Dedifferentiated amniotic fluid mesenchymal stem cell (primary cell): ENCODE measurements around the gene SCN1B.
"Not testable (repeated sequence)": the region's sequence is repeated elsewhere in the genome, so short reads cannot be mapped to it uniquely, and the experiment has no call there.

ENCODE experiments used
- DNase-seq: peaks from one replicate; pipeline ENCODE4 v3.0.0-alpha.2; 2016; ENCODE audit errors: extremely low spot score

Gene SCN1B

GRCh38 chr19:35030257-35031071, at the start of gene SCN1B:
TSS of gene SCN1B (plus strand) at chr19:35030470. CDS start at chr19:35030821, 351 bp downstream.
- DNase-seq, result peak; percentile 48

DNA sequence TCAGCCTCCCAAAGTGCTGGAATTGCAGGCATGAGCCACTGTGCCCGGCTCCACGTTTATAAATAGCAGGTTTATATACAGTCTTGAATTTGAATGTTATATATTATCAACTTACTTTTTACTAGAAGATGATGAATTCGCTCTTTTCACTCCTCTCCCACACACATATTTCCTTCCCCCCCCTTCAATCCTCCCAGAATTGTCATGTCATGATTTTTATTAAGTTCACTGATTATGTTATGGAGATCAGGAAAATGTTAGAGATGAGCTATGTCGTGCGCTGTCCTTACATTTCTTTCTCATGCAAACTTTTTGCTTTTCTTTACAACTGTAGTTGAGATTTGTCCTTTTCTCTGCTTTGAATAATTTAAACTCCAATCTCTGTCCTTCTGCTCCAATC, 48.0 kb upstream of the SCN1B start:
- DNase-seq, result no peak

DNA sequence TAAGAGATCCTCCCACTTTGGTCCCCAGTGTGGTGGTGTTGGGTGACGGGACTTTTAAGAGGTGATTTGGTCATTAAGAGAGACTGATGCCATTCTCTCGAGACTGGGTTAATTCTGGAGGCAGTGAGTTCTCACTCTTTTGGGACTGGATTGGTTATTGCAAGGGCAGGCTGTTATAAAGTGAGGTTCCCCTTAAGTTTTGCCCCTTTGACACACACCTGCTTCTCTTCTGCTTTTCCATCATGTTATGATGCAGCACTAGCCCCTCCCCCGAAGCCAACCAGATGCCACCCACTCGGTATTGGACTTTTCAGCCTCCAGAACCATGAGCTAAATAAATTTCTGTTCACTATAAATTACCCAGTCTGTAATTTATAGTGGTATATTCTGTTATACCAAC, 46.5 kb upstream of the SCN1B start:
- no peak for DNase-seq

- no peak for DNase-seq
These were observed 46.0 kb upstream of the SCN1B start for GRCh38 chr19:34984287-34984686.

GRCh38 chr19:34985249-34986022, 44.8 kb upstream of the SCN1B start:
- no peak for DNase-seq

GRCh38 chr19:34988119-34988518, 42.2 kb upstream of the SCN1B start:
- DNase-seq, result no peak

GRCh38 chr19:34989298-34989697, 41.0 kb upstream of the SCN1B start:
- no peak for DNase-seq

DNA sequence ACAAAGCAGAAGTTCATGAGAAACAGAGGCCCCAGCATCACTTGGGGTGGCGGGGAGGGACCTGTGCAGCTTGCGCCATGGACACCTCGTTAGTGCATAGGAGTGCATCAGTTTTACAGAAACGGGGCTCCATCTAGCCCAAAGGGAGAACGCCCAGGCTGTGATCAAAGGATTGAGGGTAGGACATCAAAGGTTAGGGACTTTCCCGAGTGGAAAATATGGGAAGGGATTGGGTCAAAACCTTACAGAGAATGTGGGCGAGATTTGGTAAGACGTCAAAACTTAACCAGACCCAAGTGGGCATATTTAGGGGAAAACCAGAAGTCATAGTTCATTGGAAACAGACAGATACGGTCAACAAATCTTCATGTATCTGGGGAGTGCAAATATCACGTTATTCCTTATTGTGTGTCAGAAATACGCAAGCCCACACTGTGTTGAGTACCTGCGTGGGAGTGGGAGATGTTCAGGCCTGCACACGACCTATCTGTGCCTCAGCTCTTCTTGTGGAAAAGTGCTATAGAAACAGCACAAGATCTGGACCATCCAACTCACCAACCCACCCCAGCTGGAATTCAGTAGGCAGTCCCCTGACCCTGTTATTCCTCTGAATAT, 39.6 kb upstream of the SCN1B start:
- DNase-seq, result no peak

DNA sequence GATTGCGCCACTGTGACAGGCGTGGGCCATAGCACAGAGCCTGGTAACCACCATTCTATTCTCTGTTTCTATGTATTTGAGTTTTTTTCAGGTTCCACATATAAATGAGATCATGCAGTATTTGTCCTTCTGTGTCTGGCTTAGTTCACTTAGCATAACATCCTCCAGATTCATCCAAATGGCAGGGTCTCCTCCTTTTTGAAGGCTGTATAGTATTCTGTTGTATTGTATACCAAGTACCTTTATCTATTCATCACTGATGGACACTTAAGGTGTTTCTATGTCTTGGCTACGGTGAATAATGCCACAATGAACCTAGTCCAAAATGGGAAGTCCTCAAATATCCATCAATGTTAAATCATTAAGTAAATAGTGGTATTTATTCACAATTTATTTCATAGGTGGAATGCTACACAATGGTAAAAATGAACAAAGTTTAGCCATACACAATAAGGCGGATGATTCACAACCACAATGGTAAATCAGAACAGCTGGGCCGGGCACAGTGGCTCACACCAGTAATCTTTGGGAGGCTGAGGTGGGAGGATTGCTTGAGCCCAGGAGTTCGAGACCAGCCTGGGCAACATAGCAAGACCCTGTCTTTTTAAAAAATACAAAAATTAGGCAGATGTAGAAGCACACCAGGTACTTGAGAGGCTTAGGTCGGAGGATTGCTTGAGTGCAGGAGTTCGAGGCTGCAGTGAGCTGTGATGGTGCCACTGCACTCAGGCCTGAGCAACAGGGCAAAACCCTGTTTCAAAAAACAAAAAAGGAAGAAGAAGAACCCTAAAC, 38.5 kb upstream of the SCN1B start:
- no peak for DNase-seq

- DNase-seq, result not testable (repeated sequence)
These were observed 37.7 kb upstream of the SCN1B start for GRCh38 chr19:34992582-34992981.

- no peak for DNase-seq
These were observed 36.0 kb upstream of the SCN1B start for GRCh38 chr19:34994286-34994642.

DNA sequence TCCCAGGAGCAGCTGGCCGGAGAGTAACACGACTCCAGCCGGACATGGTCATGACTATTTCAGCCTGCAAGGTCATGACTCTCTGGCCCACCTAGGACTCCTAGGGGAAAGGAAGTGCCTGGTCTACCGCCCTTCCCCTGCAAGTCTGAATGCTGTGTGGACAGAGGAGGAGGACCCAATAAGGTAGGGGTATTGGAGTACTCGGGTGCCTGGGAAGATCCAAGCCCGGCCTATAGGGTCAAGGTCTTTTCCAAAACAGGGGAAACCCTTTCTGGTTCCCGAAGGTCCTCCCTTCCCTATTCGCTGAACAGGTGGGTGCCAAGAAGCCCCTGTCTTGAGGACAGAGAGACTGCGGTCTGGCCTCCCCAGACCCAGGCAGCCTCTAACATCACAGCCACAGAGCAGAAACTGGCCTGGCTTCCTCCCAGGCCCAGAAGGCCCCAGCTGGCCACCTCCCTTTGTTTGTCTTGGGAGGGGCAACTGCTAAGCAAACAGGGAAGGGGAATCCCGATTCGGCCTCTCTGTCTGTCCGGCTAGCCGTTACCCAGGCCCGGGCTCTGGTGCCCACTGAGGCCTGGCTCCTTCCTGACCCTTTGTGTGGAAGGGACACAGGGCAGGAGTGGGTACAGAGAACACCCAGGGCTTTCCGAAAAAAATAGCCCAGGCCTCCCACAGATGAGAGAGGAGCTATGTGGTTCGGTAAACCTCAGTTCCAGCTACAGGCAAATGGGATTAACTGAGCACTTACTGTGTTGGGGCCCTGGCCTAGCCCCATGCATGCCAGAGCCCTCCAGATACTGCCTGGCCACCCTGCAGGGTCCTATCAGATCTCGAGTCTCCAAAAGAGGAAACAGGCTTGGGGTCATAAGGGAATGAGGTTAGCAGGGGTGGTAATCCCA, 35.4 kb upstream of the SCN1B start:
- no peak for DNase-seq

DNA sequence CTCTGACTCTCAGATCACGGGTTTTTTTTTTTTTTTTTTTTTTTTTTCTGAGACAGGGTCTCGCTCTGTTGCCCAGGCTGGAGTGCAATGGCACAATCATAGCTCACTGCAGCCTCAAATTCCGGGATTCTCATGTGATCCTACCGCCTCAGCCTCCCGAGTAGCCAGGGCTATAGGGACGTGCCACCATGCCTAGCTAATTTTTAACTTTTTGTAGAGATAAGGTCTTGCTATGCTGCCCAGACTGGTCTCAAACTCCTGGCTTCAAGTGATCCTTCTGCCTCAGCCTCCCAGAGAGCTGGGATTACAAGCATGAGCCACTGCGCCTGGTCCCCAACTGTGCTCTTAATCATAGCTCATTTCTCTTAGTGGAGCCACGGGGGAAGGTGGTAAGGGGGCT, 34.7 kb upstream of the SCN1B start:
- DNase-seq, result no peak

GRCh38 chr19:34997071-34997617, 33.1 kb upstream of the SCN1B start:
- no peak for DNase-seq

- not testable (repeated sequence) for DNase-seq
These were observed 32.0 kb upstream of the SCN1B start for GRCh38 chr19:34998224-34998623.

DNA sequence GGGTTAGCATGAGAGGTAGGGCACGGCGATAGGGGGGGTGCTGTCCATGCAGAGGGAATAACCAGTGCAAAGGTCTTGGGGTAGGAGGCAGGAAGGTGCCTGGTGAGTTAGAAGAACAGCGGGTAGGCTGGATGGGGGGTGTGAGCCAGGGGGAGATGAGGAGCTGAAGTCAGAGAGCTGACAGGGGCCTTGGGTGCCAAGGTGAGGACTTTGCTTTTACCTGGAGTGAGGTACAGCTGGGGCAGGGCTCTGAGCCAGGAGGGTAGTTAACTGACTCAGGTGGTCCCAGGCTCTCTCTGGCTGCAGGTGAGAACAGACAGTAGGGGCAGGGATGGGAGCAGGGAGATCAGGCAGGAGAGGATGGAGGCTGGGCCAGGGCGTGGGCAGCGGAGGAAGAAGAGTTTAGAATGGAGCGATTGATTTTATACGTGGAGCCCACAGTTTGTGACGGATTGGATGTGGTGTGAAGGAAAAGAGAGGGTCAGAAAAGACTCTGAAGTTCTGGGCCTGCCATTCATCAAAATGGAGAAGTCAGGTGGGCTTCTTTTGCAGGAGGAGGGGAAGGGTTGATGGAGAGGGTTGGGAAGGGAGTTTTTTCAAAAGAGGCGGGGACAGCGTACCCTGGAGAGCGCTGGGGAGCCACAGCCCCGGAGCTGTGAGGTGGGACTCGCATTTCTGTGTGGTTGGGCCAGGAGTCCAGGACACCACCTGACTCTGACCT, 31.3 kb upstream of the SCN1B start:
- DNase-seq, result no peak

- peak; percentile 72 for DNase-seq
These were observed 30.6 kb upstream of the SCN1B start, which contains the start of gene GRAMD1A for GRCh38 chr19:34999498-35000337. TSS of gene GRAMD1A (plus strand) at chr19:35000323. CDS start at chr19:35000479, 156 bp downstream.

DNA sequence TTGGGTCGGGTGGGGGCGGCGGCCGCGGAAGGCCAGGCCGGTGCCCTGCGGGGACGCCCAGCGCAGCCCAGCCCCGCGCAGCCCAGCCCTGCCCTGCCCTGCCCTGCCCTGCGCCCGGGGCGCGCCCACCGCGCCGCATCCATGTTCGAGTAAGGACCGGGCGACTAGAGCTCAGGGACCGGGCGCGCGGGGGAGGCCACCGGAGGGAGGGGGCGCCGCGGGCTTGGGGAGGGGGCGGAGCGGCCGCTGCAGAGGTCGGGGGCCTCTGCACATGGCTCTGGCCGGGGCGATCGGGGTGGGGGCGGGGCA, 30.0 kb upstream of the SCN1B start:
- DNase-seq, result no peak
